GM19351 (cell line): ENCODE data around the gene REL.

ENCODE experiments used
- ATAC-seq: cut with Tn5 transposase; IDR thresholded peaks from one replicate; pipeline ENCODE4 v1.9.1; 2021; ENCODE audit warnings: mild to moderate bottlenecking, moderate library complexity; ENCODE audit not compliant: unreplicated experiment

Gene REL

DNA sequence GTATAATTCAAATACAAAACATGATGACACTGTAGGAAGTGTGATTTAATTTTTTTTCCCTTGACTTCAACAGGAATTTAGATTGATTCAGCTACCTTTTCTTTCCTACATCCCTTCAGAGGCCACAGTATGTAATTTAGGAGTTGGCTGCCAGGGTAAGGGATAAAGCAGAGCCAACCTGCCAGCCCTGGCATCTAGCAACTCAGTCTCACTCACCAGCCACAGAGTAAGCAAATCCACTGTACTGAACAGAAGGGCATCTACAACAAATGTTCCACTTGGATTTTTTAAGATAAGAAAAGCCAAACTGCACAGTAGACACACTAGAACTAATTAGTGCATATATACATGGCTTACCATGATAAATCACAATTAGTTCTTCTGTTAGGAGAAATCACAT, 81.8 kb downstream of the REL start:
- ATAC-seq = no peak

DNA sequence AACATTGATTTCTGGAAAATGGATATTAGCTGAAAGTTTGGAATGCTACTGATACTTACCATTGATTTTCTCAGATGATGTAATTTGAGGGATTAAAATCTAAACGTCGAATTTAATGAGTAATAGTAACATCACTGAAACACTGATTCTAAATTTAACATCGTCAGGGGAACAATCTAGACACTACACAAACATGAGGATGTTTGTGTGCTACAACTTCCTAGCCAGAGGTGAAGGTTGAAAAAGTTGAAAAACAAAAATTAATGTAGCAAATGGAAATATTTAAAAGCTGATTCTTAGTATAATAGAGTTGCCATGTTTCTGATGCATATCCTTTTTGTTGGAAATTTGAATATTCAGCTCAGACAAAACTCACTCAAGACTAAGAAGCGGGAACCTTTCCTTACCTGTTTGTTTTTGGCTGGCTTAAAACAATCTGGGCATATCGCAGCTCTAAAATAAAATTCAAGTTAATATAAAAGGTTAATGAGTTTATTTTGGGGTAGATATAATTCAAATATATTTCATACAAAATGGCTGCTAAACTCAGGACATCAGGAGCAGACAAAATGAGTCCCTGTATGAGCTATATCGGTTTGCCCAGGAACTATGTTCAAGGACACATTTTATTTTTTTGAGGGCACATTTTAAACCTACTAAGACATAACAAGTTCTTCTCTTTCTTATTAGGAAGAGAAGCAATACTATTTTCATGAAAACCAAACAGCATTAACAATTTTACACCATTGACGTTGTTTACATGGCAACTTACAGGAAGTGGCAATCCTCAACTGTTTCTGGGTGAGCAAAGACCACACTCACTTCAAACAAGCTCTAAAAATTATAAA, 83.5 kb downstream of the REL start:
- no peak for ATAC-seq

DNA sequence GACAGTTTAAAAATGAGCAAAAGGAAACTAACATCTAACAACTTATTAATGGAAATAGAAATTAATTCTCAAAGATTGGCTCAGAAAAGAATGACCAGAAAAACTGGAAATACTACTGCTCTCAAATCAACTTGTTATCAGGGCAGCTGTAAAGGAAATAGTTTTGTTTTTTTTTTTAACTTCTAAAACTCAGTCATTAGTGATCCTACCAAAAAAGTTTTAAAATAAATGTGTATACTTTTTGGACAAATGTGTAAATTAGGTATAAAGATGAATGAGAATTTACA, 84.1 kb downstream of the REL start:
- ATAC-seq = no peak

DNA sequence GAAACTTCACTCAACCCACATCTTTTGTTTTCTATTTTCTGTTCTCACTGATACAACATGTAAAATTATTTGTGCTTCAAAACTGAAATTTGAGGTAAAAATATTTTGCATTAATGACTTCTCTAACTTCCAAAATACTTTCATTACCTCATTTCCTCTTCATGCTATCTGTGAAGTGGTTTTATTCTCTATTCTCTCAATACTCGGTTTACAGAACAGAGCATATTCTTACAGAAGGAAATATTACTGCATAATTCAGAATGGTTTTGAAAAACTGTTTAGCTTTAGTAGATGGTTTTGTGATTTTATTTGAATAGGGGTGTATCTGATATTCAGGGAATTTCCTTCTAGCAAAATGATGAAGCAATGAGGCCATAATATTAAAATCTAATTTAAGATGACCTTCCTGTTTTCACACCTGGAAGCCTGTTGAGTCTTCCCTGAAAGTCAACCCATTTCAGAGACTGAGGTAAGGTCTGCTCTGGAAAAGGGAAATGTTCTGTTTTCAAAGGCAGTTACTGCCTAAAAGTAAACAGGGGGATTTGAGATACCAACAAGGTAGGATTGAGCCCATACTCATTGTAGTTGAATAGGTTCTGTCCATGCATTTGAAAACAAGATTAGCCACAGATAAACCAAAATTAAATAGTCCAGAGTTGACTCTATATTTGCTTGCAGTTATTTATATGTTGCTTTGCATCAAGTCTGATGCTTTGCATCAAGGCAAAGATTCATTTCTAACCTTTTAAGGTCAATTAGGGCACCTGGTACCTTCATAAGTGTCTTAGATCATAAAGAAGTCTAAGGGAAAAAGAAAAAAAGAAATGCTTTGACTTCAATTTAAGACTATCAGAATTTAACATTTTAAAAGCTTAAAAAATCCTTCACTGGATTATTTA, 85.4 kb downstream of the REL start:
- peak; percentile 76 for ATAC-seq

DNA sequence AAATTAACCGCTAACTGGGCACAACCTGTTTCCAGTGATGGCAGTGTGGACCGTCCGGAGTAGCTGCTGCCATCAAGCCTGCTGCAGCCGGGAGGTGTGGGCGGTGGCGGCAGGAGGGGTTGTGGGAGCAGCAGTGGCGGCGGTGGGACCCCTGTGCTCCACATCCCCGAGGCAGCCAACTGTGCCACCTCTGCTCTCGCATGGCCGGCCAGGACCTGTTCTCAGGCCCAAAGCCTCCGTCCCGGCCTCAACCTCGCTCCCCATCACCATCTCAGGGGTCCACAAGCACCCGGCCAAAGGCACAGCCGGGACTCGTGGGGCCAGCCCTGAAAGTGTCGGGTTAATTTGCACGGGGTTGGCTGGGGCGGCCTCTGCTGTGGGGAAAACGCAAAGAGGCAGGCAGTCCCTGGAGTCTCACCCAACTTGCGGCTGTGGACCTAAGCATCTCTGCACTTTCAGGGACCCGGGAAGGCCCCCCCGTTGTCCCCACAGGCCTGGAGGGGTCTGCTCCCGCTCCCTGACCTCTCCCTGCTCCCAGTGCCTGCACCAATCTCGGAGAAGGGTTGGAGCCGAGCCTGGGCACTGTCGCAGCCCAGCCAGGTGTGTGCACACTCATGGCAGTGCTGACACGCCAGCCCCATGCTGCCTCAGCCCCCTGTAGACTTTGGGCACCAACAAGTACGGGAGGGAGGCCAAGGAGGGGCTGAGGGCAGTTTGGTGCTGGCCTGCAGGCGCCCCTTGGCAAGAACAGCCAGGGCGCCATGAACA, 91.7 kb downstream of the REL start:
- no peak for ATAC-seq

DNA sequence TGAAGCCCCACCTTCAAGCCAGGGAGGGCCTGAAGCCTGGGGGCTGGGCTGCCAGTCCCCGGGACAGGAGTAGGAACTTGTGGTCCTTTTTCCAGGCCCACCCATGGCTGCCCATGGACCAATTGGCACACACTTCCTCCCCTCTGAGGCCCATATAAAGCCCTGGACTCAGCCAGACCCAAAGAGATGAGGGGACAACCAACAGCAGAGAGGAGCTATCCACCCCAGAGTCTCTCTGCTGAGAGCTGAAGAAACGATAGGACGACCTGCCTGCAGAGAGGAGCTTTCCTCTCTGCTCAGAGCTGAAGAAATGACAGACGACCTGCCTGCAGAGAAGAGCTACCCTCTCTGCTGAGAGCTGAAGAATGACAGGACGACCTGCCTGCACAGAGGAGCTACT, 92.3 kb downstream of the REL start:
- ATAC-seq = no peak

DNA sequence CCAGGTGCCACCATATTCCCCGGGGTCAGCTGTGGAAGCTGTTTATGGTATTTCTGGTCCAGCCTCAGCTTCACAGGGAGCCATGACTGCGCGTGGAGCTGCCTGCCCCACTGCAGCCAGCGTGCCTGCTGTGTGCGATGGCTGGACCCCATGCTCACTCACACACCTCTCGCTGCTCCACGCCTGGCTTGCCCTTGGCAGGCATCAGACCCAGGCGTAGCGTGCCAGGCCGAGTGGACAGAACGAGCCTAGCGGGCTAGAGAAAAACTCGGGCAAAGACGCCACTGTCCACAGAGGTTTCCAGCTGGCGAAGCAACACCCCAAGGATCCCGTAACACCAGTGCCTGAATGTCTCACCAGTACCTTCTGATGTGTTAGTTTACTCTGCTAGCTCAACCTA, 93.3 kb downstream of the REL start:
- no peak for ATAC-seq
